ENCODE results near the gene ACOX1.

DNA sequence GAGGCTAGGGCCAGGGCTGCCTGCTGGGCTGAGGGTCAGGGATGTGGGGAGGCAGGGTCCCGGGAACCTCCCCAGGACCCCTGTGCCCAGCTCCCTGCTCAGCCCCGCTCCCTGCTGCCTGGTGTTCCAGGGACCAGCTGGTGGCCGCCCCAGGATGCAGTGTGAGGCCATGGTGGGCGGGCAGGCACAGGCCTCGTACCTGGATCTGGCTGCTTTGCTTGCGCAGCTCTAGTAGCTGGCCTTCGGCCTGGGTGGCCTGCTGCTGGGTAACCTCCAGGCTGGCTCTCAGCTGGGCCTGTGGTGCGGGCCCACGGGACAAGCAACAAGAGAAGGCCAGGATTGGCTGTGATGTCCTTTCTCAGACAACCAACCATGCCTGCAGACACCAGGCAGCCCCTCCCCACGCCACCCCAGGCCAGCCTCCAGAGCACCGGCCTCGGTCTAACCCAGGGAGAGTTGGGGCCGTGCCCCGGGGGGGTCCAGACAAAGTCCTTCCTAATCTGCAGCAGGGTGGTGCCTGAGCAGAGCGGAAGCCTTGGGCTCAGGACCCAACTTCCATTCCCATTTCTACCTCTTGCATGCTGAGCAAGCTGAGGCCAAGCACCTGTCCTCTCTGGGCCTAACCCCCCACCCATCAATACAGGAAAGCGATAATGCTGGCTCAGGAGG, 86.3 kb downstream of the ACOX1 start:
- no peak for TF ChIP-seq EZH2 (IDR thresholded peaks at IDR 0.05; ENCODE audit: borderline replicate concordance)
- TF ChIP-seq CTCF (IDR thresholded peaks at IDR 0.05; ENCODE audit: poor library complexity), result no peak
- no peak for TF ChIP-seq EZH2phosphoT487 (IDR thresholded peaks at IDR 0.05; ENCODE audit: low read depth, severe bottlenecking, unreplicated experiment)

All from hepatocyte (in vitro differentiated cells).